Epithelial cell of prostate (primary cell): Measurements from ENCODE around the gene CCDC136.

Source experiments
- DNase-seq: peaks from one replicate; pipeline ENCODE4 v3.0.0-alpha.2; 2011; ENCODE audit warnings: low read depth, low spot score
- H3K27ac ChIP-seq: fragments of 450-650 bp; 2 replicates; pipeline ENCODE4 v1.5.1; 2017; ENCODE audit warnings: mild to moderate bottlenecking

CCDC136 gene

DNA sequence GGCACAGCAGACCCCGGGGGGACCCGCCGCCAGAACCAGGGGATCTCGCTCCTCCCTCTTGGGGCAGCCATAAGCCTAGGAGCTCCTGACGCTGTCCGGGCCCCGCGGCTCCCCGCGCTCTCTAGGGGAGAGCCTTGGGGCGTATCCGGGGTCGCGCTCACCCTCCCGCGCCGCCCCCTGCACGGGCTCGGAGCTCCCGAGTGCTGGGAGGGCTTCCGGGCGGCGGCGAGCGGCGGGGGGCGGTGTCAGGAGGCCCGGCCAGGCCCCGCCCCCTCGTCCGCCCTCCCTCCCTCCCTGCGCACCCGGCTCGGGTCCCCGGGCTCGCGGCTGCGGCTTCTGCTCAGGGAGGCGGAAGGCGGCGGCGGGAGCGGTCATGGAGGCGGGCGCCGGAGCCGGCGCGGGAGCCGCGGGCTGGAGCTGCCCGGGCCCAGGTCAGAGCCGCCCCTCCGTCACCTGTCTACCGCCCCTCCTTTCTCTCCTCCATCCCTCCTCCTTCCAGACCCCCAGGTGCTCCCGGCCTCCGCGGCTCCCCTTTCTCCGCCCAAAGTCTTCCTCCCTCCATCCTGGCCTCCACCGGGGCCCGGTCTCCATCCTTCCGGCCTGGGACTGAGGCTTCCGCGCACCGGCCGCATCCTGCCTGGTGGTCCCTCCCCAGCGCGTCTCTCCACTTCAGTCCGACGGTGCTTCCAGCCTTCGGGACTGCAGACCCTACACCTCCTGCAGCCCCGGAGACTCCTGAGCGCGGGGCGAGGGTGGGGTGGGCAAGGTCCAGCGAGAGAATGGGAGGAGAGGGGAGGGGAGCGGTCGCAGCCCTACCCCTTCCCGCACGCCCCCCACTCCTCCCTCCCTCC lies at the start of gene CCDC136:
Gene CCDC136 (plus strand): TSS at position 848 of the 851 bp plus-strand sequence. CDS start 444 bp downstream, outside the sequence.
- no peak for DNase-seq
- H3K27ac ChIP-seq, result no peak within 1 kb of the TSS

DNA sequence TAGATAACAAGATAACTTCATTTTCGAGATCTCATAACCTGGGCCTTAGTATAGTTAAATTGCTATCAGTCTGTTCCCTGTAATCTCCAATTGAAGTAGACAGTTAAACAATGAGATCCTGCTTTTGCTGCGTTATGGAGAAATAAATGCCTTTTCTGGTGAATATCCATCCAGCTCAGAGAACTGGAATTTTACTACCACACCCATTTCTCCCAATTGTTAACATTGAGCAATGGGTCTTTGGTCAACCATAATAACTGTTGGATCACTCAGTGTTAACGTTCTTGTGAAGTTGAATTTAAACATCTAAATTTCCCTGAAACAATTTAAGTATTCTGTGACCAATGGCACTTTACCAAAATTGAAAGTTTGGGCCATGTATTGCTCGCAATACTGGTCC lies 49.6 kb upstream of the CCDC136 start:
- no peak for DNase-seq
- H3K27ac ChIP-seq, result peak overlapping the region; percentile 34

- no peak overlapping the region for H3K27ac ChIP-seq
- no peak for DNase-seq
These were observed 48.5 kb upstream of the CCDC136 start for GRCh38 chr7:128743112-128743772.

- no peak overlapping the region for H3K27ac ChIP-seq
- DNase-seq, result no peak
These were observed 47.3 kb upstream of the CCDC136 start for GRCh38 chr7:128744366-128744905.

GRCh38 chr7:128745706-128746105 lies 46.1 kb upstream of the CCDC136 start:
- H3K27ac ChIP-seq, result no peak overlapping the region
- DNase-seq, result no peak

- H3K27ac ChIP-seq, result no peak overlapping the region
- DNase-seq, result no peak
These were observed 44.3 kb upstream of the CCDC136 start for GRCh38 chr7:128747327-128748079.

- H3K27ac ChIP-seq, result no peak overlapping the region
- DNase-seq, result no peak
These were observed 39.5 kb upstream of the CCDC136 start for GRCh38 chr7:128752251-128752650.

DNA sequence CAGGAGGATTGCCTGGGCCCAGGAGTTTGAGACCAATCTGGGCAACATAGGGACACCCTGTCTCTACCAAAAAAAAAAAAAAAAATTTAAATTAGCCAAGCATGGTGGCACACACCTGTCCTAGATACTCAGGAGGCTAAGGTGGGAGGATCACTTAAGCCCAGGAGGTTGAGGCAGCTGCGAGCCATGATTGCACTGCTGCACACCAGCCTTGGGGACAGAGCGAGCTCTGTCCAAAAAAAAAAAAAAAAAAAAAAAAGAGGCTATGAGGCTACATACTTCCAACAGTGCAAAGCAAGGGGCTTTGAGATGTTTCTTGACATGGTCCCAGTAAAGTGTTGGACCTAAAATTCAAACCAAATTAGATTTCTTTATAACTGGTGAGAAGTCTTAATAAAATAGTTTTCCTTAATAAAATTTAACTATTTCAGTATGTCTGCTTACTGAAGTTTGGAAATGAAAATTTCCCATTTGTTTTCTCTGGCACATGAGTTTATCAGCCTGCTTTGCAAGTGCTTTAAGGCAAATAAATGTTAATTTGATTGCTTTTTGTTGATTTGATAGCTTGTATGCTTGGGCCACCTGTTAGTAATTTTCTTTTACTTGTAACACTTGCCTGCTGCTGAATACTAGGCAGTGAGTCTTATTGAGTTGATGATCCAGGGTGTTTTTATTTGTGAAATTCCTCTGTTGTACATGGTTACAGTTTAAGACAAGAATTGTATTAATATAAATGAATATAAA lies 36.5 kb upstream of the CCDC136 start:
- no peak overlapping the region for H3K27ac ChIP-seq
- DNase-seq, result no peak

GRCh38 chr7:128755819-128756476 lies 35.8 kb upstream of the CCDC136 start:
- DNase-seq, result no peak
- no peak overlapping the region for H3K27ac ChIP-seq

GRCh38 chr7:128757203-128757602 lies 34.6 kb upstream of the CCDC136 start:
- no peak overlapping the region for H3K27ac ChIP-seq
- no peak for DNase-seq

DNA sequence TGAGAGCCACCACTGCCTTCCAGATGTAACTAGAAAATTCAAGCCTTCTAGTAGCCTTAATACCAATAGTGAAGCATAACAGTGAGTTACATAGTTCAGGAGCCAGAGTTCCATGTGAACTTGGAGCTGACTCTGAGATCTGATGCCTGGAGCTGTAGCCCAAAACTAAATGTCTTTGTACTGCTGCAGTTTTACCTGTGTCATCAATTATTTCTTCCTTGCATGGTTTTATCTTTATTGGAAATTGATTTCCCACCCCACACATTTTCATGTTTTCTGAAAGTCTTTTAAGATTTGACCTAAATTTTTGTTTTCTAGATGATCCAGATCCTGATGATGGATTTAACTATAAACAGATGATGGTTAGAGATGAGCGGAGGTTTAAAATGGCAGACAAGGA lies 33.2 kb upstream of the CCDC136 start:
- no peak overlapping the region for H3K27ac ChIP-seq
- DNase-seq, result no peak

- no peak for DNase-seq
- no peak overlapping the region for H3K27ac ChIP-seq
These were observed 32.5 kb upstream of the CCDC136 start for GRCh38 chr7:128759242-128759641.

DNA sequence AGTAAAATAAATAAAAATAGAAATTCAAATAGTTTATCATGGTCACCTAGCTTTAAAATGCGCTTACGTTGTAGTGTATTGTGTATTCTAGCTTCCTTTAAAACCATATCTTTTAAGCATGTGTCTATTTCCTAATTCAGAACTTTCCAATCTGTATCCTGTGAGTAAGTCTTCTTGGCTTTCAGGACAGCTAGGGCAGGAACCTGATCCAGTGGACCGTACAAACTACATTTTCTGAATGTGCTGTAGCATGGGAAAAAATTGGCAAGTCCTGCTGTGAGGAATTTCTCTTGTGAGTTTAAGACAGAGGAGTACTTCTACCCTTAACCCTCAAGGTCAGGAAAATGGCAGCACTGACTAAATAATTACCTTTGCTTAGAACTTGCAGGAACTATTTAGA lies 28.2 kb upstream of the CCDC136 start:
- no peak for DNase-seq
- H3K27ac ChIP-seq, result no peak overlapping the region

- no peak overlapping the region for H3K27ac ChIP-seq
- DNase-seq, result no peak
These were observed 24.2 kb upstream of the CCDC136 start for GRCh38 chr7:128767475-128768110.

GRCh38 chr7:128770233-128770632 lies 21.5 kb upstream of the CCDC136 start:
- H3K27ac ChIP-seq, result no peak overlapping the region
- no peak for DNase-seq

GRCh38 chr7:128773604-128774003 lies 18.2 kb upstream of the CCDC136 start:
- H3K27ac ChIP-seq, result no peak overlapping the region
- DNase-seq, result no peak

GRCh38 chr7:128774029-128774689 lies 17.6 kb upstream of the CCDC136 start:
- no peak for DNase-seq
- H3K27ac ChIP-seq, result no peak overlapping the region

DNA sequence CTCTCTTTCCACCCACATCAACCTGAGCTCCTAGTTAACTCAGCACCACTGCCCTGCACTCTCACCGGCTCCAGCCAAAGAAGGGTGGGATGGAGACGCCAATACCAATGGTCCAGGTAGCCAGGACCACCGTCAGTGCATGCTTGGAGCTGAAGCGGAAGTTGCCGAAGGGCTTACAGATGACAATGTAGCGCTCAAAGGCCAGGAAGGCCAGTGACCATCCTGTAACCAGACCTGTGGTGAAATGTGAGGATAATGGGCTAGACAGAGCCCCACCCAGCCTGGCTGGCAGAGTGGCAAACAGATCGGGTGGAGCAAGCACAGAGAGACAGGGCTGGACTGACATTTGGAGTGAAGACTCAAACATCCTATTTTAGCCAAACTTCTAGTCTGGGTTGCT lies 16.8 kb upstream of the CCDC136 start:
- H3K27ac ChIP-seq, result no peak overlapping the region
- DNase-seq, result no peak
